ENCODE results near the gene CRKL.
"Not testable (repeated sequence)": the region's sequence is repeated elsewhere in the genome, so short reads cannot be mapped to it uniquely, and the experiment has no call there.

CRKL gene

GRCh38 chr22:20970939-20971657 is 53.9 kb downstream of the CRKL start:
- no peak for DNase-seq (ENCODE audit: low read depth in 2 of 2)
- H3K4me3 ChIP-seq (replicated peaks in 1 of 2; ENCODE audit: low read depth in 2 of 2, low read length in 2 of 2): no peak overlapping the region
- TF ChIP-seq CTCF (IDR thresholded peaks at IDR 0.05; ENCODE audit: low read depth, low read length): no peak

GRCh38 chr22:20972014-20972694 is 54.9 kb downstream of the CRKL start:
- not testable (repeated sequence) for DNase-seq (ENCODE audit: low read depth in 2 of 2); H3K4me3 ChIP-seq (replicated peaks in 1 of 2; ENCODE audit: low read depth in 2 of 2, low read length in 2 of 2)

- no peak overlapping the region for H3K4me3 ChIP-seq (replicated peaks in 1 of 2; ENCODE audit: low read depth in 2 of 2, low read length in 2 of 2)
- no peak for DNase-seq (ENCODE audit: low read depth in 2 of 2)
- TF ChIP-seq CTCF (IDR thresholded peaks at IDR 0.05; ENCODE audit: low read depth, low read length): no peak
Observed at GRCh38 chr22:20972933-20973577, 55.8 kb downstream of the CRKL start.

GRCh38 chr22:20973634-20974286 is 56.6 kb downstream of the CRKL start:
- TF ChIP-seq CTCF (IDR thresholded peaks at IDR 0.05; ENCODE audit: low read depth, low read length): no peak
- no peak for DNase-seq (ENCODE audit: low read depth in 2 of 2)
- H3K4me3 ChIP-seq (replicated peaks in 1 of 2; ENCODE audit: low read depth in 2 of 2, low read length in 2 of 2): no peak overlapping the region

- no peak overlapping the region for H3K4me3 ChIP-seq (replicated peaks in 1 of 2; ENCODE audit: low read depth in 2 of 2, low read length in 2 of 2)
- TF ChIP-seq CTCF (IDR thresholded peaks at IDR 0.05; ENCODE audit: low read depth, low read length): no peak
- no peak for DNase-seq (ENCODE audit: low read depth in 2 of 2)
Observed at GRCh38 chr22:20974336-20974955, 57.2 kb downstream of the CRKL start.

GRCh38 chr22:20975541-20976290 is 58.5 kb downstream of the CRKL start:
- H3K4me3 ChIP-seq (replicated peaks in 1 of 2; ENCODE audit: low read depth in 2 of 2, low read length in 2 of 2): no peak overlapping the region
- TF ChIP-seq CTCF (IDR thresholded peaks at IDR 0.05; ENCODE audit: low read depth, low read length): no peak
- DNase-seq (ENCODE audit: low read depth in 2 of 2): no peak
